Neuronal stem cell (in vitro differentiated cells): ENCODE measurements around the gene SPAG16.
A peak's percentile ranks its signal among the peaks of the same experiment; 100 is the strongest.

Source experiments
- DNase-seq: peaks from one replicate; pipeline ENCODE4 v3.0.0-alpha.2; 2013; ENCODE audit warnings: low spot score
- H2AFZ ChIP-seq: one replicate; pipeline ENCODE4 v1.6.1; 2013; ENCODE audit warnings: mild to moderate bottlenecking, low read length, inconsistent platforms
- H2AK5ac ChIP-seq: 2 replicates; pipeline ENCODE4 v1.6.1; 2013; ENCODE audit warnings: low read depth, mild to moderate bottlenecking, inconsistent platforms, low read length, moderate library complexity, mixed read lengths
- H2BK120ac ChIP-seq: 2 replicates; pipeline ENCODE4 v1.6.1; 2013; ENCODE audit warnings: low read depth, mild to moderate bottlenecking, inconsistent platforms, low read length, moderate library complexity, mixed read lengths
- H2BK12ac ChIP-seq: one replicate; pipeline ENCODE4 v1.6.1; 2013; ENCODE audit warnings: low read length, inconsistent platforms
- H2BK15ac ChIP-seq: 2 replicates; pipeline ENCODE4 v1.6.1; 2013; ENCODE audit warnings: mild to moderate bottlenecking, low read length, inconsistent platforms, mixed read lengths
- H2BK5ac ChIP-seq: one replicate; pipeline ENCODE4 v1.6.1; 2013; ENCODE audit warnings: inconsistent platforms, mild to moderate bottlenecking, low read length, moderate library complexity
- H3K14ac ChIP-seq: one replicate; pipeline ENCODE4 v1.6.1; 2013; ENCODE audit warnings: low read length, inconsistent platforms
- H3K18ac ChIP-seq: 2 replicates; pipeline ENCODE4 v1.6.1; 2013; ENCODE audit warnings: low read length, inconsistent platforms
- H3K23ac ChIP-seq: 2 replicates; pipeline ENCODE4 v1.6.1; 2013; ENCODE audit warnings: low read depth, mild to moderate bottlenecking, mixed read lengths, low read length, inconsistent platforms; ENCODE audit not compliant: poor library complexity
- H3K27ac ChIP-seq: replicated peaks from 3 replicates; pipeline ENCODE4 v1.5.1; 2013; ENCODE audit warnings: low read length, inconsistent platforms
- H3K27me3 ChIP-seq, 3 experiments: 2 replicates each; pipeline ENCODE4 v1.6.1; 2013; ENCODE audit warnings: low read length in 3 of 3, mild to moderate bottlenecking in 2 of 3, inconsistent platforms in 1 of 3, low read depth in 1 of 3, mixed read lengths in 1 of 3, moderate library complexity in 1 of 3; ENCODE audit not compliant: control insufficient read depth in 3 of 3, insufficient read depth in 3 of 3
- H3K36me3 ChIP-seq, 2 donors: replicated peaks in 1 of 2; 2 replicates each; pipeline ENCODE4 v1.6.1; 2013; ENCODE audit warnings: low read length in 2 of 2; ENCODE audit not compliant: control insufficient read depth in 2 of 2, insufficient read depth in 2 of 2
- H3K4ac ChIP-seq: 2 replicates; pipeline ENCODE4 v1.6.1; 2013; ENCODE audit warnings: inconsistent platforms, mild to moderate bottlenecking, low read length, moderate library complexity
- H3K4me1 ChIP-seq, 2 donors: 1 replicate in 1 of 2; 2 replicates in 1 of 2; pipeline ENCODE4 v1.6.1; 2013; ENCODE audit warnings: low read length in 2 of 2, low read depth in 1 of 2; ENCODE audit not compliant: control insufficient read depth in 2 of 2, insufficient read depth in 1 of 2
- H3K4me2 ChIP-seq: one replicate; pipeline ENCODE4 v1.6.1; 2013; ENCODE audit warnings: mild to moderate bottlenecking, low read length, inconsistent platforms; ENCODE audit not compliant: insufficient read depth, poor library complexity, severe bottlenecking
- H3K4me3 ChIP-seq, 2 donors: 2 replicates each; pipeline ENCODE4 v1.5.1; 2013; ENCODE audit warnings: low read length in 2 of 2, mild to moderate bottlenecking in 2 of 2, inconsistent platforms in 1 of 2, moderate library complexity in 1 of 2
- H3K79me1 ChIP-seq: one replicate; pipeline ENCODE4 v1.6.1; 2013; ENCODE audit warnings: low read depth, mild to moderate bottlenecking, inconsistent platforms, low read length, moderate library complexity
- H3K9ac ChIP-seq: one replicate; pipeline ENCODE4 v1.6.1; 2013; ENCODE audit warnings: mild to moderate bottlenecking, low read depth, low read length, inconsistent platforms; ENCODE audit not compliant: poor library complexity
- H3K9me3 ChIP-seq, 2 donors: replicated peaks in 1 of 2; 2 replicates each; pipeline versions ENCODE3 to v1.6.1; 2013; ENCODE audit warnings: low read length in 2 of 2, mild to moderate bottlenecking in 2 of 2, inconsistent platforms in 1 of 2, low read depth in 1 of 2, mixed read lengths in 1 of 2, moderate library complexity in 1 of 2; ENCODE audit not compliant: control insufficient read depth in 2 of 2, insufficient read depth in 1 of 2
- H4K8ac ChIP-seq: one replicate; pipeline ENCODE4 v1.6.1; 2013; ENCODE audit warnings: low read depth, mild to moderate bottlenecking, inconsistent platforms, low read length, moderate library complexity
- H4K91ac ChIP-seq: one replicate; pipeline ENCODE4 v1.6.1; 2013; ENCODE audit warnings: low read length, low read depth, mild to moderate bottlenecking, inconsistent platforms; ENCODE audit not compliant: poor library complexity
- WGBS, 2 donors: extraction: QIAGEN DNeasy Blood & Tissue Kit; methylation state at CpG; one replicate each; pipeline ENCODE4 v1.1.7; 2013; ENCODE audit warnings: missing lambda C conversion rate in 2 of 2, mixed read lengths in 1 of 2; ENCODE audit not compliant: insufficient read length in 2 of 2, insufficient replicate concordance in 1 of 2; ENCODE audit errors: extremely low coverage in 2 of 2; 5-methylcytosine and 5-hydroxymethylcytosine counted together

The SPAG16 gene

GRCh38 chr2:213259266-213259665, 25.0 kb upstream of the SPAG16 start:
- no CpG with 5 or more reads among the region's 1 CpG for WGBS, 2 donors
- DNase-seq, result no peak
- Histone ChIP-seq H3K9me3 (no peaks in the 10 kb centered on the region), H3K27ac (no peak overlapping the region), H2BK12ac (no peak overlapping the region), H4K8ac (no peak overlapping the region), H2AK5ac (no peak overlapping the region), H3K27me3 (no peaks in the 10 kb centered on the region), H3K23ac (no peak overlapping the region), H3K79me1 (no peaks in the 10 kb centered on the region), H2BK120ac (no peak overlapping the region), H4K91ac (no peak overlapping the region), H3K18ac (no peak overlapping the region), H2BK5ac (no peak overlapping the region), H2BK15ac (no peak overlapping the region), H3K14ac (no peak overlapping the region), H3K4me1 (no peaks in the 10 kb centered on the region), H3K4me3 (no peak overlapping the region), H3K4me2 (no peak overlapping the region), H3K4ac (no peak overlapping the region), H3K9ac (no peak overlapping the region), H2AFZ (no peak overlapping the region), H3K36me3 (no peaks in the 10 kb centered on the region)

GRCh38 chr2:213261237-213261636, 23.0 kb upstream of the SPAG16 start:
- Histone ChIP-seq H3K18ac (no peak overlapping the region), H2AFZ (peak overlapping the region; percentile 18), H3K23ac (no peak overlapping the region), H3K9ac (no peak overlapping the region), H3K4me2 (no peak overlapping the region), H3K4ac (no peak overlapping the region), H3K14ac (no peak overlapping the region), H2BK120ac (no peak overlapping the region), H3K79me1 (no peaks in the 10 kb centered on the region), H2AK5ac (no peak overlapping the region), H3K27ac (no peak overlapping the region), H2BK15ac (no peak overlapping the region), H3K36me3 (no peaks in the 10 kb centered on the region), H3K4me1 (no peaks in the 10 kb centered on the region), H4K8ac (no peak overlapping the region), H4K91ac (no peak overlapping the region), H2BK5ac (no peak overlapping the region), H3K4me3 (no peak overlapping the region), H2BK12ac (no peak overlapping the region), H3K27me3 (no peaks in the 10 kb centered on the region), H3K9me3 (no peaks in the 10 kb centered on the region)
- WGBS, 2 donors, result no CpG with 5 or more reads among the region's 1 CpG
- DNase-seq, result no peak

- Histone ChIP-seq H3K18ac (no peak overlapping the region), H2AK5ac (no peak overlapping the region), H3K23ac (no peak overlapping the region), H3K36me3 (no peaks in the 10 kb centered on the region), H3K4ac (no peak overlapping the region), H3K4me1 (peaks cover 0 to 2% of the 10 kb centered on the region in 2 donors), H2BK15ac (no peak overlapping the region), H4K8ac (no peak overlapping the region), H4K91ac (no peak overlapping the region), H2BK12ac (no peak overlapping the region), H3K9ac (no peak overlapping the region), H3K79me1 (no peaks in the 10 kb centered on the region), H3K9me3 (no peaks in the 10 kb centered on the region), H3K4me3 (no peak overlapping the region), H3K4me2 (no peak overlapping the region), H2BK120ac (no peak overlapping the region), H3K27ac (no peak overlapping the region), H2AFZ (peak overlapping the region; percentile 18), H3K27me3 (no peaks in the 10 kb centered on the region), H2BK5ac (no peak overlapping the region), H3K14ac (no peak overlapping the region)
- no CpG with 5 or more reads among the region's 6 CpGs for WGBS, 2 donors
- DNase-seq, result no peak
These were observed 22.5 kb upstream of the SPAG16 start for GRCh38 chr2:213261715-213262114.

- no peak for DNase-seq
- H2AK5ac ChIP-seq, result no peak overlapping the region
- H3K4me3 ChIP-seq, result no peak overlapping the region
- no peak overlapping the region for H2BK5ac ChIP-seq
- peak overlapping the region; percentile 33 for H2AFZ ChIP-seq
- no peaks in the 10 kb centered on the region for H3K27me3 ChIP-seq
- no peak overlapping the region for H3K14ac ChIP-seq
- H4K91ac ChIP-seq, result no peak overlapping the region
- H2BK120ac ChIP-seq, result no peak overlapping the region
- H4K8ac ChIP-seq, result no peak overlapping the region
- no peak overlapping the region for H2BK15ac ChIP-seq
- no peaks in the 10 kb centered on the region for H3K79me1 ChIP-seq
- H3K4me1 ChIP-seq, result peaks cover 0 to 2% of the 10 kb centered on the region in 2 donors
- H3K9ac ChIP-seq, result no peak overlapping the region
- WGBS, 2 donors, result no CpG with 5 or more reads among the region's 3 CpGs
- H3K4me2 ChIP-seq, result no peak overlapping the region
- H2BK12ac ChIP-seq, result no peak overlapping the region
- H3K23ac ChIP-seq, result no peak overlapping the region
- no peak overlapping the region for H3K18ac ChIP-seq
- H3K9me3 ChIP-seq, result no peaks in the 10 kb centered on the region
- no peak overlapping the region for H3K4ac ChIP-seq
- H3K27ac ChIP-seq, result no peak overlapping the region
- no peaks in the 10 kb centered on the region for H3K36me3 ChIP-seq
These were observed 18.6 kb upstream of the SPAG16 start for GRCh38 chr2:213265679-213266078.
